ENCODE results near the gene C12orf57.

DNA sequence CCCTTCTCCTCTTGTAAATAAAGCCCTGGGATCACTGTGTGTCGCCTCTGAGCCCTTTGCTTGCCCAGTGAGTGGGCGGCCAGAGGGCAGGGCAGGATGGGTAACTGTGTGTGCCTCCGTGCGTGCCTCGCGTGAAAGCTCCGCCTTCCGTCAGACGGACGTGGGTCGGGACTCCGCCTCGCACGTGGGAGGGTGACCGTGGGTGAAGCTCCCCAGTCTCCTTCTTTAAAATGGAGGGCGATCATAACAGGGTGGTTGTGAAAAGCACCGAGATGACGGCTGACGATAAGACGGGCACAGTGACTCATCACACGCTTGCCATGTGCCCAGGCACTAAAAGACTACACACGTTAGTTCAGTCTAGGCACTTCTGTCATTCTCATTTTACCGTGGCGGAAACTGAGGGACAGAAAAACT, 17.5 kb downstream of the C12orf57 start:
- TF ChIP-seq CTCF (IDR thresholded peaks at IDR 0.05) (no peak), MYBL2 (CRISPR knock-in tag; IDR thresholded peaks at IDR 0.05) (no peak), ZNF121 (CRISPR knock-in tag; IDR thresholded peaks at IDR 0.05) (no peak), CREB1 (CRISPR knock-in tag; IDR thresholded peaks at IDR 0.05) (no peak), USF1 (CRISPR knock-in tag; IDR thresholded peaks at IDR 0.05) (no peak)
- TF ChIP-seq, protein P1, sequence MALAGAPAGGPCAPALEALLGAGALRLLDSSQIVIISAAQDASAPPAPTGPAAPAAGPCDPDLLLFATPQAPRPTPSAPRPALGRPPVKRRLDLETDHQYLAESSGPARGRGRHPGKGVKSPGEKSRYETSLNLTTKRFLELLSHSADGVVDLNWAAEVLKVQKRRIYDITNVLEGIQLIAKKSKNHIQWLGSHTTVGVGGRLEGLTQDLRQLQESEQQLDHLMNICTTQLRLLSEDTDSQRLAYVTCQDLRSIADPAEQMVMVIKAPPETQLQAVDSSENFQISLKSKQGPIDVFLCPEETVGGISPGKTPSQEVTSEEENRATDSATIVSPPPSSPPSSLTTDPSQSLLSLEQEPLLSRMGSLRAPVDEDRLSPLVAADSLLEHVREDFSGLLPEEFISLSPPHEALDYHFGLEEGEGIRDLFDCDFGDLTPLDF (CRISPR knock-in tag; IDR thresholded peaks at IDR 0.05) = no peak
- TF ChIP-seq, protein P2, sequence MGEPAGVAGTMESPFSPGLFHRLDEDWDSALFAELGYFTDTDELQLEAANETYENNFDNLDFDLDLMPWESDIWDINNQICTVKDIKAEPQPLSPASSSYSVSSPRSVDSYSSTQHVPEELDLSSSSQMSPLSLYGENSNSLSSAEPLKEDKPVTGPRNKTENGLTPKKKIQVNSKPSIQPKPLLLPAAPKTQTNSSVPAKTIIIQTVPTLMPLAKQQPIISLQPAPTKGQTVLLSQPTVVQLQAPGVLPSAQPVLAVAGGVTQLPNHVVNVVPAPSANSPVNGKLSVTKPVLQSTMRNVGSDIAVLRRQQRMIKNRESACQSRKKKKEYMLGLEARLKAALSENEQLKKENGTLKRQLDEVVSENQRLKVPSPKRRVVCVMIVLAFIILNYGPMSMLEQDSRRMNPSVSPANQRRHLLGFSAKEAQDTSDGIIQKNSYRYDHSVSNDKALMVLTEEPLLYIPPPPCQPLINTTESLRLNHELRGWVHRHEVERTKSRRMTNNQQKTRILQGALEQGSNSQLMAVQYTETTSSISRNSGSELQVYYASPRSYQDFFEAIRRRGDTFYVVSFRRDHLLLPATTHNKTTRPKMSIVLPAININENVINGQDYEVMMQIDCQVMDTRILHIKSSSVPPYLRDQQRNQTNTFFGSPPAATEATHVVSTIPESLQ (CRISPR knock-in tag; IDR thresholded peaks at IDR 0.05) = no peak
